K562 (cell line): Measurements from ENCODE around the gene WDR18. TPM values are rescaled to one million over a fixed set of nuclear protein-coding genes. Genes with fewer than 3 reads are reported as not detected.

ENCODE experiments used
- ATF1 ChIP-seq, 2 experiments: fragments of 450-650 bp in 1 of 2; IDR thresholded peaks; 2 replicates each; pipeline ENCODE4 v1.6.1; 2016; ENCODE audit warnings: missing compliant biosample characterization in 1 of 2, missing genetic modification characterization in 1 of 2
- MAZ ChIP-seq, 2 experiments: fragments of 450-650 bp in 1 of 2; sonication (generic) in 1 of 2; formaldehyde crosslinking; IDR thresholded peaks in 1 of 2; conservative IDR thresholded peaks in 1 of 2; 2 replicates each; pipeline versions ENCODE4 v1.4.0 to v1.5.0; 2020; ENCODE audit warnings: mild to moderate bottlenecking in 1 of 2, missing genetic modification reagents in 1 of 2
- NFE2L1 ChIP-seq: fragments of 450-650 bp; IDR thresholded peaks from 2 replicates; pipeline ENCODE4 v1.6.1; 2016; ENCODE audit warnings: missing genetic modification characterization, low read depth, mild to moderate bottlenecking, missing compliant biosample characterization, moderate library complexity, borderline replicate concordance
- RBM22 ChIP-seq: fragments of 200-400 bp; formaldehyde crosslinking; IDR thresholded peaks from 2 replicates; pipeline ENCODE4 v1.6.1; 2018; ENCODE audit warnings: low read length, low read depth; ENCODE audit not compliant: poor library complexity, severe bottlenecking
- SRF ChIP-seq, 2 experiments: fragments of 250-450, 450-650 bp in 1 of 2; sonication (Bioruptor Pico) in 1 of 2; sonication (generic) in 1 of 2; formaldehyde crosslinking; IDR thresholded peaks; 2 replicates each; pipeline versions ENCODE4 v1.5.0 to v1.5.1; 2020 to 2022; ENCODE audit warnings: mild to moderate bottlenecking in 1 of 2, missing genetic modification reagents in 1 of 2
- YY1 ChIP-seq, 3 experiments: IDR thresholded peaks; 2 replicates each; pipeline ENCODE4 v1.6.1; 2011; ENCODE audit warnings: low read length in 2 of 3, mild to moderate bottlenecking in 2 of 3, moderate library complexity in 2 of 3, borderline replicate concordance in 1 of 3, control low read depth in 1 of 3, low read depth in 1 of 3; ENCODE audit not compliant: insufficient read depth in 3 of 3, insufficient replicate concordance in 2 of 3, control insufficient read depth in 1 of 3, insufficient read length in 1 of 3; ENCODE audit errors: extremely low read depth in 1 of 3
- ZKSCAN1 ChIP-seq: fragments of 150-350 bp; IDR thresholded peaks from 2 replicates; pipeline ENCODE4 v1.6.1; 2016; ENCODE audit warnings: low read depth, low read length
- ZNF311 ChIP-seq: fragments of 250-450 bp; sonication (Bioruptor Pico); IDR thresholded peaks from 2 replicates; pipeline ENCODE4 v1.4.0; 2020; ENCODE audit warnings: mild to moderate bottlenecking, moderate library complexity
- polyA plus RNA-seq, 8 experiments: library from polyadenylated mRNA; depleted of rRNA in 4 of 8; stranded (reverse) in 5 of 8; unstranded in 3 of 8; fragments of >200 nt; fragmentation: Nextera tagmentation in 2 of 8; fragmentation: Illumina TruSeq in 1 of 8; extraction: Ambion mirVana in 2 of 8; extraction: Trizol in 1 of 8; gene quantifications; 2 replicates each; pipeline versions ENCODE4 v1.2.1 to v1.2.3, GENCODE V29; 2011 to 2014; ENCODE audit warnings: inconsistent platforms in 1 of 8, missing spikeins in 1 of 8
- total RNA-seq, 7 experiments: library from RNA; depleted of rRNA in 6 of 7; stranded (reverse); fragments of >200 nt in 6 of 7; fragmentation: Illumina TruSeq in 2 of 7; extraction: Trizol in 2 of 7; gene quantifications; 2 replicates each; pipeline versions ENCODE4 v1.2.1 to v1.2.3, GENCODE V29; 2011 to 2021; ENCODE audit warnings: low replicate concordance in 1 of 7
- TF ChIP-seq, protein P1 (sequence below): fragments of 450-650 bp; IDR thresholded peaks from 2 replicates; pipeline ENCODE4 v1.6.1; 2016; ENCODE audit warnings: antibody characterized with exemption
- TF ChIP-seq, protein P2 (sequence below): fragments of 450-650 bp; IDR thresholded peaks from 2 replicates; pipeline ENCODE4 v1.6.1; 2014; ENCODE audit warnings: low read depth, mild to moderate bottlenecking, moderate library complexity, borderline replicate concordance
- TF ChIP-seq, protein P3 (sequence below): fragments of 450-650 bp; formaldehyde crosslinking; conservative IDR thresholded peaks from 2 replicates; pipeline ENCODE4 v1.4.0; 2022; ENCODE audit warnings: mild to moderate bottlenecking, missing genetic modification characterization
- TF ChIP-seq, protein P4 (sequence below): sonication (generic); formaldehyde crosslinking; IDR thresholded peaks from 2 replicates; pipeline ENCODE4 v1.8.0; 2022; ENCODE audit warnings: mild to moderate bottlenecking, low read depth, missing genetic modification reagents
- TF ChIP-seq, protein P5 (sequence below): fragments of 200-800 bp; sonication (Bioruptor generic); IDR thresholded peaks from 2 replicates; pipeline ENCODE4 v1.6.1; 2017; ENCODE audit warnings: missing genetic modification characterization, missing compliant biosample characterization
- TF ChIP-seq, protein P6 (sequence below): fragments of 450-650 bp; IDR thresholded peaks from 2 replicates; pipeline ENCODE4 v1.6.1; 2016; ENCODE audit warnings: borderline replicate concordance

Gene WDR18
- total and polyA plus RNA-seq, 9 of the 15 experiments (the other 6 are each of a cell fraction or from before 2014, with no cell fraction given), result 0.65 to 181 (median 30.1) TPM

DNA sequence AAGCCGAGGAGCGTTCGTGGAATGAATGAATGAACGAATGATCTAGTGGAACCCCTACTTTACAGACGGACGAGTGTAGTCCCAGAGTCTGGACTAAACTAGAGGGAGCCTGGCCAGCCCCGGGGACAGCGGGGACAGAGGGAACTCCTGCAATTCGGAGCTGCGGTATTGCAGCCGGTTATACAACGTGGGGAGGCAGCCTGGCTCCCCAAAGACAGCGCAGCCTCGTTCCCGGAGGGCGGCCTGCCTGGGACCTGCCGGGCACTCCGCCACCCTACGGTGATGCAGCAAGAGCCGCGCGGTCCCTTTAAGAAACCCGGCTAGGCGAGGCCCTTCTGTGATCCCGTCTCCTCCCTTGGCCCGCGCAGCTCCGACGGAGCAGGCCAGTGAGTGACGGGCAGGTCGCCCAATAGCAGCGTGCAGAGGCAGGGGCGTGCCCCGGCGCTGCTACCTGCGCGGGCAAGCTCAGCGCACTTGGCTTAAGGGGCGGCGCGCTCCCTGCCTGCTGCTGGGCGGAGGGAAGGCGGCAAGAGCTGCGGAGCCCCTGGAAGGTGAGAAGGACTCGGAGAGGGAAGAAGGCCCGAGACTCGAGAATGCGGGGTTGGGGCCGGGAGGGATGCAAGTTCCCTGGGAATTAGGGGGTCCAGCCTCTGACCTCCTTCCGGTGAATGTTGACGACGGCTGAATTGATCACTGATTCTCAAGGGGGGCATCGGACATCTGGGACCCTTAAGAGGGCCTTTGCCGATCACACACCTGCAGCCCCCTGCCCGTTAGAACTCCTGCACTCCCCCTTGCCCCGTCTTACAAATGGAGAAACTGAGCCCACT, 55.7 kb downstream of the WDR18 start, which contains the start of gene ABCA7 (continued):
- TF ChIP-seq, protein P1, sequence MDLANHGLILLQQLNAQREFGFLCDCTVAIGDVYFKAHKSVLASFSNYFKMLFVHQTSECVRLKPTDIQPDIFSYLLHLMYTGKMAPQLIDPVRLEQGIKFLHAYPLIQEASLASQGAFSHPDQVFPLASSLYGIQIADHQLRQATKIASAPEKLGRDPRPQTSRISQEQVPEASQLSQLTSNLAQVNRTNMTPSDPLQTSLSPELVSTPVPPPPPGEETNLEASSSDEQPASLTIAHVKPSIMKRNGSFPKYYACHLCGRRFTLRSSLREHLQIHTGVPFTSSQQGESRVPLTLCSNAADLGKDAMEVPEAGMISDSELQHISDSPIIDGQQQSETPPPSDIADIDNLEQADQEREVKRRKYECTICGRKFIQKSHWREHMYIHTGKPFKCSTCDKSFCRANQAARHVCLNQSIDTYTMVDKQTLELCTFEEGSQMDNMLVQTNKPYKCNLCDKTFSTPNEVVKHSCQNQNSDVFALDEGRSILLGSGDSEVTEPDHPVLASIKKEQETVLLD, result peak; percentile 92; the same call in 1 of the 2 replicates
- no peak for TF ChIP-seq NFE2L1 (tag)
- TF ChIP-seq, protein P2, sequence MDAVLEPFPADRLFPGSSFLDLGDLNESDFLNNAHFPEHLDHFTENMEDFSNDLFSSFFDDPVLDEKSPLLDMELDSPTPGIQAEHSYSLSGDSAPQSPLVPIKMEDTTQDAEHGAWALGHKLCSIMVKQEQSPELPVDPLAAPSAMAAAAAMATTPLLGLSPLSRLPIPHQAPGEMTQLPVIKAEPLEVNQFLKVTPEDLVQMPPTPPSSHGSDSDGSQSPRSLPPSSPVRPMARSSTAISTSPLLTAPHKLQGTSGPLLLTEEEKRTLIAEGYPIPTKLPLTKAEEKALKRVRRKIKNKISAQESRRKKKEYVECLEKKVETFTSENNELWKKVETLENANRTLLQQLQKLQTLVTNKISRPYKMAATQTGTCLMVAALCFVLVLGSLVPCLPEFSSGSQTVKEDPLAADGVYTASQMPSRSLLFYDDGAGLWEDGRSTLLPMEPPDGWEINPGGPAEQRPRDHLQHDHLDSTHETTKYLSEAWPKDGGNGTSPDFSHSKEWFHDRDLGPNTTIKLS, result no peak
- TF ChIP-seq YY1 (IDR thresholded peaks at IDR 0.05; ENCODE audit: borderline replicate concordance in 1 of 3, control insufficient read depth in 1 of 3, extremely low read depth in 1 of 3, insufficient read depth in 3 of 3, insufficient read length in 1 of 3, insufficient replicate concordance in 2 of 3, low read depth in 1 of 3, low read length in 2 of 3), result peak in 1 of 3 experiments; percentile 20
- TF ChIP-seq, protein P3, sequence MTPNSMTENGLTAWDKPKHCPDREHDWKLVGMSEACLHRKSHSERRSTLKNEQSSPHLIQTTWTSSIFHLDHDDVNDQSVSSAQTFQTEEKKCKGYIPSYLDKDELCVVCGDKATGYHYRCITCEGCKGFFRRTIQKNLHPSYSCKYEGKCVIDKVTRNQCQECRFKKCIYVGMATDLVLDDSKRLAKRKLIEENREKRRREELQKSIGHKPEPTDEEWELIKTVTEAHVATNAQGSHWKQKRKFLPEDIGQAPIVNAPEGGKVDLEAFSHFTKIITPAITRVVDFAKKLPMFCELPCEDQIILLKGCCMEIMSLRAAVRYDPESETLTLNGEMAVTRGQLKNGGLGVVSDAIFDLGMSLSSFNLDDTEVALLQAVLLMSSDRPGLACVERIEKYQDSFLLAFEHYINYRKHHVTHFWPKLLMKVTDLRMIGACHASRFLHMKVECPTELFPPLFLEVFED, result peak; percentile 59; the same call in 1 of the 2 replicates
- peak in 1 of 2 experiments; percentile 80; a peak in 2 of 4 replicates for TF ChIP-seq SRF (CRISPR knock-in tag; IDR thresholded peaks at IDR 0.05)
- TF ChIP-seq, protein P4, sequence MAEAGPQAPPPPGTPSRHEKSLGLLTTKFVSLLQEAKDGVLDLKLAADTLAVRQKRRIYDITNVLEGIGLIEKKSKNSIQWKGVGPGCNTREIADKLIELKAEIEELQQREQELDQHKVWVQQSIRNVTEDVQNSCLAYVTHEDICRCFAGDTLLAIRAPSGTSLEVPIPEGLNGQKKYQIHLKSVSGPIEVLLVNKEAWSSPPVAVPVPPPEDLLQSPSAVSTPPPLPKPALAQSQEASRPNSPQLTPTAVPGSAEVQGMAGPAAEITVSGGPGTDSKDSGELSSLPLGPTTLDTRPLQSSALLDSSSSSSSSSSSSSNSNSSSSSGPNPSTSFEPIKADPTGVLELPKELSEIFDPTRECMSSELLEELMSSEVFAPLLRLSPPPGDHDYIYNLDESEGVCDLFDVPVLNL, result peak; percentile 77; the same call in 1 of the 2 replicates
- TF ChIP-seq, protein P5, sequence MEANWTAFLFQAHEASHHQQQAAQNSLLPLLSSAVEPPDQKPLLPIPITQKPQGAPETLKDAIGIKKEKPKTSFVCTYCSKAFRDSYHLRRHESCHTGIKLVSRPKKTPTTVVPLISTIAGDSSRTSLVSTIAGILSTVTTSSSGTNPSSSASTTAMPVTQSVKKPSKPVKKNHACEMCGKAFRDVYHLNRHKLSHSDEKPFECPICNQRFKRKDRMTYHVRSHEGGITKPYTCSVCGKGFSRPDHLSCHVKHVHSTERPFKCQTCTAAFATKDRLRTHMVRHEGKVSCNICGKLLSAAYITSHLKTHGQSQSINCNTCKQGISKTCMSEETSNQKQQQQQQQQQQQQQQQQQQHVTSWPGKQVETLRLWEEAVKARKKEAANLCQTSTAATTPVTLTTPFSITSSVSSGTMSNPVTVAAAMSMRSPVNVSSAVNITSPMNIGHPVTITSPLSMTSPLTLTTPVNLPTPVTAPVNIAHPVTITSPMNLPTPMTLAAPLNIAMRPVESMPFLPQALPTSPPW (CRISPR knock-in tag), result peak; percentile 22; the same call in 1 of the 2 replicates
- TF ChIP-seq ATF1 (CRISPR knock-in tag; IDR thresholded peaks at IDR 0.05), result peak; percentile 40
- TF ChIP-seq ATF1 (tag; IDR thresholded peaks at IDR 0.05), result peak; percentile 69
- TF ChIP-seq MAZ (CRISPR knock-in tag; conservative IDR thresholded peaks at IDR 0.05 in 1 of 2, IDR thresholded peaks at IDR 0.05 in 1 of 2), result peak in 1 of 2 experiments; percentile 79
- TF ChIP-seq, protein P6, sequence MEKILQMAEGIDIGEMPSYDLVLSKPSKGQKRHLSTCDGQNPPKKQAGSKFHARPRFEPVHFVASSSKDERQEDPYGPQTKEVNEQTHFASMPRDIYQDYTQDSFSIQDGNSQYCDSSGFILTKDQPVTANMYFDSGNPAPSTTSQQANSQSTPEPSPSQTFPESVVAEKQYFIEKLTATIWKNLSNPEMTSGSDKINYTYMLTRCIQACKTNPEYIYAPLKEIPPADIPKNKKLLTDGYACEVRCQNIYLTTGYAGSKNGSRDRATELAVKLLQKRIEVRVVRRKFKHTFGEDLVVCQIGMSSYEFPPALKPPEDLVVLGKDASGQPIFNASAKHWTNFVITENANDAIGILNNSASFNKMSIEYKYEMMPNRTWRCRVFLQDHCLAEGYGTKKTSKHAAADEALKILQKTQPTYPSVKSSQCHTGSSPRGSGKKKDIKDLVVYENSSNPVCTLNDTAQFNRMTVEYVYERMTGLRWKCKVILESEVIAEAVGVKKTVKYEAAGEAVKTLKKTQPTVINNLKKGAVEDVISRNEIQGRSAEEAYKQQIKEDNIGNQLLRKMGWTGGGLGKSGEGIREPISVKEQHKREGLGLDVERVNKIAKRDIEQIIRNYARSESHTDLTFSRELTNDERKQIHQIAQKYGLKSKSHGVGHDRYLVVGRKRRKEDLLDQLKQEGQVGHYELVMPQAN, result 0 out of 2 replicates have a peak, but pooled peaks have one; percentile 44
- TF ChIP-seq RBM22, result peak; percentile 65
- no peak for TF ChIP-seq ZNF311
- peak; percentile 20; the same call in 1 of the 2 replicates for TF ChIP-seq ZKSCAN1
